Caki2 (cell line): Measurements from ENCODE around the gene CLMP. TPM values are rescaled to one million over a fixed set of nuclear protein-coding genes. Genes with fewer than 3 reads are reported as not detected.
"Not testable (repeated sequence)": the region's sequence is repeated elsewhere in the genome, so short reads cannot be mapped to it uniquely, and the experiment has no call there.

Experiments used
- DNase-seq: peaks from one replicate; pipeline ENCODE4 v3.0.0-alpha.2; 2015; ENCODE audit warnings: low read depth
- in situ Hi-C: cut with HindIII; loops from 2 replicates; pipeline ENCODE4 v1.10.0; 2016; ENCODE audit warnings: low sequenced_read_pairs, low pct_unique_long_range_greater_than_20kb, mixed read lengths
- total RNA-seq: library from RNA; depleted of rRNA; stranded (reverse); fragments of >200 nt; shearing (Covaris generic); gene quantifications from 2 replicates; pipeline ENCODE4 v1.2.3, GENCODE V29; 2014; ENCODE audit warnings: low replicate concordance

The CLMP gene
- total RNA-seq, 1 experiment from 2014 or later, result 1.5 TPM

- DNase-seq, in situ Hi-C loops: not testable (repeated sequence)
These were observed 42.7 kb downstream of the CLMP start for GRCh38 chr11:123152346-123152745.

- DNase-seq, result no peak
- in situ Hi-C loops, result no loop called here
These were observed 43.3 kb downstream of the CLMP start for GRCh38 chr11:123151796-123152195.

GRCh38 chr11:123151366-123151765, 43.7 kb downstream of the CLMP start:
- DNase-seq, result no peak
- in situ Hi-C loops, result no loop called here

- in situ Hi-C loops, result no loop called here
- DNase-seq, result no peak
These were observed 44.2 kb downstream of the CLMP start for GRCh38 chr11:123150882-123151281.

GRCh38 chr11:123148965-123149364, 46.1 kb downstream of the CLMP start:
- no peak for DNase-seq
- in situ Hi-C loops, result no loop called here

DNA sequence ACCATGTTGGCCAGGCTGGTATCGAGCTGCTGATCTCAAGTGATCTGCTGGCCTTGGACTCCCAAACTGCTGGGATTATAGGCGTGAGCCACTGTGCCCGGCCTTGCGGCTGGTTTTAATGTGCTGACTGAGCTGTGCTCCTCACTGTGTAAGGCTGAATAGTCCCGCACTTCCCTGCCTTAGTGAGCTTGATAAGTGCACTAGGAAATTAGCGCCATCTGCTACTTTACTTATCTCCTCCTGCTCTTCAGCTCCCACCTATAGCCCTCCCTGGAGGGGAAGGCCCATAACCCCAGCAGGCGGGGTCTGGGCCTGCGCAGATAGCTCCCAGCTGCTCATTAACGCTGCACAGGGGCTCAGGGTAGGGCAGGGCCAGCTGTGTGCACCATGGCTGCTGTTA, 49.4 kb downstream of the CLMP start:
- in situ Hi-C loops, result no loop called here
- no peak for DNase-seq

DNA sequence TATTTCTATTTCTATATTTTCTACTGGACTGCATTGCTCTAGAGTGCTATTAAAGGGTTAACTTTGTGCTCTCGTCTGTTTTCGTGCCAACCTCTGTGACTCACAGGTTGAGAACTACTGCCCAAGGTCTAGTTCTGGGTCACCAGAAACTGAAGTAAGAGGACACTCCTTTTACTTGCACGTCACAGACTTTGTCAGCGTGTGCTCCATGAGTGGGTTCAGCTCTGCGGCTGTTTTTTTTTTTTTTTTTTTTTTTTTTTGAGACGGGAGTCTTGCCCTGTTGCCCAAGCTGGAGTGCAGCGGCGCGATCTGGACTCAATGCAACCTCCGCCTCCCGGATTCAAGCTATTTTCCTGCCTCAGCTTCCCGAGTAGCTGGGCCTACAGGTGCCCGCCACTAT, 49.8 kb downstream of the CLMP start:
- in situ Hi-C loops, result no loop called here
- DNase-seq, result peak; percentile 63

GRCh38 chr11:123144707-123145106, 50.3 kb downstream of the CLMP start:
- no peak for DNase-seq
- in situ Hi-C loops, result no loop called here

DNA sequence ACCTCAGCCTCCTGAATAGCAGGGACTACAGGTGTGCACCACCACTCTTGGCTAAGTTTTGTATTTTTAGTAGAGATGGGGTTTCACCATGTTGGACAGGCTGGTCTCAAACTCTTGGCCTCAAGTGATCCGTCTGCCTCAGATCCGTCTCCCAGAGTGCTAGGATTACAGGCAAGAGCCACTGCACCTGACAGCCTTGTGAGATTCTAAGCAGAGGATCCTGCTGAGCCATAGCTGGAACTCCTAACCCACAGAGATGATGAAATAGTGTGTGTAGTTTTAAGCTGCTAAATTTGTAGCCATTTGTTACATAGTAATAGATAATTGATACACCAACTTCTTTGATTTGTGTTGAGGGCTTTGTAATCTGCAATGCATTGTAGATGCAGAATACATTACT, 51.1 kb downstream of the CLMP start:
- no peak for DNase-seq
- in situ Hi-C loops, result no loop called here

DNA sequence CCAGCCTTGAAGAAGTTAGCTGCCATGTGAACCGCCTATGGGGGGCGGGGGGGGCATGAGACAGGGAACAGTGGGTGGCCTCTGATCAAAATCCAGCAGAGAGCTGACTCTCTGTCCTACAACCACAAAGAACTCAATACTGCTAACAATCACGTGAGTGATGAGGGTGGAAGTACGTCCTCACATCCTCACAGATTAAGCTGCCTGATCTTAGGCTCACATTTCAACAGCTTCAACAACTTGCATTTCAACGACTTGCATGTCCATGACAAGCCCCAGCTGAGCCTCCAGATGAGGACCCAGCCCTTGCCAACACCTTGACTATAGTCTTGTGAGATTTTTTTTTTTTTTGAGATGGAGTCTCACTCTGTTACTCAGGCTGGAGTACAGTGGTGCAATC, 51.6 kb downstream of the CLMP start:
- no peak for DNase-seq
- in situ Hi-C loops, result no loop called here

DNA sequence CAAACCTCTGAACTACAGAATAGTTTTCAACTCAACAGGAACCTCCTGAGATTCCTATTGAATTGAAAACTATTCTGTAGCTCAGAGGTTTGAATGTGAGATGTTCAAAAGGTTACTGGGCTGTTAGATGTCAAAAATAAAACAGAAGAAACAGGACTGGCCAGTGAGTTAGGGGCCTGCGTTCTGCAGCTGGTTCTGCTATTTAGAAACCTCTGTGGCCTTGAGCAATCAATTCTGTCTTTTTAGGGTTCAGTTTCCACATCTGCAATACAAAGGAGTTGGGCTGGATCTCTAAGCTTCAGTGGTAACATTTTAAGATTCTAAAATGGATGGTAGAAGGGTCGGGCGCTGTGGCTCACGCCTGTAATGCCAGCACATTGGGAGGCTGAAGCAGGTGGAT, 55.8 kb downstream of the CLMP start:
- no peak for DNase-seq
- in situ Hi-C loops, result no loop called here

- in situ Hi-C loops, result no loop called here
- DNase-seq, result no peak
These were observed 57.4 kb downstream of the CLMP start for GRCh38 chr11:123137431-123138224.

- in situ Hi-C loops, result no loop called here
- no peak for DNase-seq
These were observed 59.1 kb downstream of the CLMP start for GRCh38 chr11:123135863-123136446.

- in situ Hi-C loops, result no loop called here
- no peak for DNase-seq
These were observed 62.2 kb downstream of the CLMP start for GRCh38 chr11:123132881-123133280.

GRCh38 chr11:123132034-123132766, 62.8 kb downstream of the CLMP start:
- DNase-seq, in situ Hi-C loops: not testable (repeated sequence)

- DNase-seq, result no peak
- in situ Hi-C loops, result no loop called here
These were observed 65.1 kb downstream of the CLMP start for GRCh38 chr11:123129920-123130319.

- in situ Hi-C loops, result no loop called here
- DNase-seq, result no peak
These were observed 69.9 kb downstream of the CLMP start for GRCh38 chr11:123125169-123125568.

DNA sequence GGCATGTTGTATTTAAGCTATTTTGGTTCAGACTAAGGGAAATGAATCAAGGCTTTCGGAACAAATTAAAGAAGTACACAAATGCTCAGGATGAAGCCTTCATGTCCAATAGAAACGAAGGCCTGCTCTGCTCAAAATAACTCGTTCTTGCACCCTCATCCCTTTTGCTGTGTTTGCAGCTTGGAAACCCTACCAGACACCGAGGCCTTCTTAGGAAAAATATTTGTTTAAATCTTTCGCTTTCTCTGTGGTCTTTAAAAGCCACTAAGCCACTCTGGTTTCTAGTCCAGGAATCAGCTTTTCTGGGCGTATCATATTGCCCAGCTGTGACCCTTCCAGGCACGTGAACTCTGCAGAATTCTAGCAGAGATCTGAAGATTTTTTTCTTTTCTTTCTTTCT, 72.2 kb downstream of the CLMP start:
- in situ Hi-C loops, result loop anchor here (25.0 kb wide), 1 partner anchor 139 kb away; no protein-coding TSS in a partner anchor
- no peak for DNase-seq

DNA sequence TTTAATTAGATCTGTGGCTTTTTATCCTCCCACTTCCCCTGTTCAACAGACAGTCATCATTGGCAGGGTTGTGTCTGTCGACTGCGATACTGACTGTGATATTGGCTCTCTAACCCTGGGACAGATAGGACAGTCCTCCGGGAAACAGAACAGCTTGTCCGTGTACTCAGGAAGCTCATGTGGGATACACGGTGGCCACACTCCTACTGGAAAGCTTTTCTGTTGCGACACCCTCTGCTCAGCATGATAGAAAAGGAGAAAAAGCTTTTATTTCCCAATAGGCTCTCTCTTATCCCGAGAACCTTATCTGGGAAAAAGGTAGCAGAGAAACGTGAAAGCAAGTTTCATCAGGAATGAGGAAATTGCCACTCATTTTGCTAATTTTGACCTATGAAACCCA, 72.7 kb downstream of the CLMP start:
- in situ Hi-C loops, result loop anchor here (25.0 kb wide), 1 partner anchor 140 kb away; no protein-coding TSS in a partner anchor
- DNase-seq, result no peak
